Measurements from ENCODE around the gene FAM43B. TPM values are rescaled to one million over a fixed set of nuclear protein-coding genes. Genes with fewer than 3 reads are reported as not detected.

The FAM43B gene
- total RNA-seq, 1 donor, result not detected

DNA sequence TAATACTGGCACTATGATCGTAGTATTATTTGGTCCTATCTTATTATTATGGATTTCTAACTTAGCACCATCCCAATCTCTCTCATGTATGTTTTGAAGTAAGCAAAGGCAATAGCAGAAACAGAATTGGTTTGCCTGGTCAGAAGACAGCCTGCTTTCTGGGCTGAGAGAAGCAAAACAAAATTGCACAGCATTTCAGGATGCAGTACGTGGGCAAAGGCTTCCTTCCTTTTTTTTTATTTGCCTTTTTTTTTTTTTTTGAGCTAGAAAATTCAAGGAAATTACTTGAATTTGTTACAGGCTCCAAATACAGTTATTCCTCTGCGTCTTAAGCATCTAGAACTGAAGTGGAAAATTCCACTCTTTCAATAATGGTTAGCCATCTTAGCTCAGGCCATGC is 45.3 kb downstream of the FAM43B start:
- no peak overlapping the region for H3K4me3 ChIP-seq (ENCODE audit: low read depth, low read length)
- DNase-seq (ENCODE audit: low read depth), result no peak
- TF ChIP-seq, protein P1, sequence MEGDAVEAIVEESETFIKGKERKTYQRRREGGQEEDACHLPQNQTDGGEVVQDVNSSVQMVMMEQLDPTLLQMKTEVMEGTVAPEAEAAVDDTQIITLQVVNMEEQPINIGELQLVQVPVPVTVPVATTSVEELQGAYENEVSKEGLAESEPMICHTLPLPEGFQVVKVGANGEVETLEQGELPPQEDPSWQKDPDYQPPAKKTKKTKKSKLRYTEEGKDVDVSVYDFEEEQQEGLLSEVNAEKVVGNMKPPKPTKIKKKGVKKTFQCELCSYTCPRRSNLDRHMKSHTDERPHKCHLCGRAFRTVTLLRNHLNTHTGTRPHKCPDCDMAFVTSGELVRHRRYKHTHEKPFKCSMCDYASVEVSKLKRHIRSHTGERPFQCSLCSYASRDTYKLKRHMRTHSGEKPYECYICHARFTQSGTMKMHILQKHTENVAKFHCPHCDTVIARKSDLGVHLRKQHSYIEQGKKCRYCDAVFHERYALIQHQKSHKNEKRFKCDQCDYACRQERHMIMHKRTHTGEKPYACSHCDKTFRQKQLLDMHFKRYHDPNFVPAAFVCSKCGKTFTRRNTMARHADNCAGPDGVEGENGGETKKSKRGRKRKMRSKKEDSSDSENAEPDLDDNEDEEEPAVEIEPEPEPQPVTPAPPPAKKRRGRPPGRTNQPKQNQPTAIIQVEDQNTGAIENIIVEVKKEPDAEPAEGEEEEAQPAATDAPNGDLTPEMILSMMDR (IDR thresholded peaks at IDR 0.05; ENCODE audit: insufficient read depth, low read length), result no peak

DNA sequence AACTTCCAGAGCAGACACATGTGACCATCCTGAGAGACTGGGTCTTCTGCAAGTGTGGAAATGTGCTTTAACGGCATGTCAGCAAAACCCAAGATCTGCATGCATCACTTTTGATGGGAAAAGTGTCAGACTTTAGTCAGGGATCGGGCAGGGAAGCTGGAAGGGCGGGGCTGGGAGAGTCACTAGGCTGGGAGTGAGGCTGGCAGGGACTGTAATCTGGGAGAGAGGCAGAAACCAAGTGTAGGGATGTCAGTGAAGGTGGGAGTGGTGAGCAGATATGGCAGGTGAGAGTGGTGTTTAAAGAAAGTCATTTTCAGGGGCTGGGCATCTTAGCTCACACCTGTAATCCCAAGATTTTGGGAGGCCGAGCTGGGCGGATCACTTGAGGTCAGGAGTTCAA is 47.8 kb downstream of the FAM43B start:
- H3K4me3 ChIP-seq (ENCODE audit: low read depth, low read length), result no peak overlapping the region
- TF ChIP-seq, protein P1 (IDR thresholded peaks at IDR 0.05; ENCODE audit: insufficient read depth, low read length), result no peak
- DNase-seq (ENCODE audit: low read depth), result no peak

DNA sequence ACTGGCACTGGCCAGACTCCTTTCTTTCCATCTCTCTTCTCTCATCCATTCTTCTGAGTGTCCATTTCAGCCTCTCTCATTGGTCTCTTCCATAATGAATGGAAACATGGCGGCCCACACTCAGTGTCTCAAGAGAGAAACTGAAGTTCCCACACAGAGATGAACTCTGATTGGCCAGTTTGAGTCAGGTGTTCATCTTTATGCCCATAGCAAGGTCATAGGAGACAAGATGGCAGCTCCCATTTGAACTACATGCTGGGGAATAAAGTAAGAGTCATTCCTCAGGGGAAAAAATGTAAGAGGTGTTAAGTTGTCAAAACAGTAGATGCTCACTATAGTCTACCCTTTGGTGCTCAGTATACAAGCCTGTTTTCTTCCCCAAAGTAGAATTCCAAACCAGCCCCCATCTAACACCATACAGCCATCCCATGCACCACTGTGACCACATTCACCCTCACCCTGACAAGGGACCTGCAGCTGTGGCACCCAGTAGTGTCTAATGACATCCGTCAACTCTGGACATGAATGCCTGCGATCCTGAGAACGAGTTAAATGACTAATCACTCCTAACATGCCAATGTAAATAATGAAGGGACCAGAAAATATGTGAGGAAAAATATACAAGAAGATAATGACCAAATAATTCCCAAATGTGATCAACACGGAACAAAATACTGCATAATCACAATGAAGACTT is 48.9 kb downstream of the FAM43B start:
- peak; percentile 27 for DNase-seq (ENCODE audit: low read depth)
- TF ChIP-seq, protein P1 (IDR thresholded peaks at IDR 0.05; ENCODE audit: insufficient read depth, low read length), result no peak
- no peak overlapping the region for H3K4me3 ChIP-seq (ENCODE audit: low read depth, low read length)

GRCh38 chr1:20602851-20603450 is 50.6 kb downstream of the FAM43B start:
- no peak for DNase-seq (ENCODE audit: low read depth)
- H3K4me3 ChIP-seq (ENCODE audit: low read depth, low read length), result no peak overlapping the region
- TF ChIP-seq, protein P1 (IDR thresholded peaks at IDR 0.05; ENCODE audit: insufficient read depth, low read length), result no peak

DNA sequence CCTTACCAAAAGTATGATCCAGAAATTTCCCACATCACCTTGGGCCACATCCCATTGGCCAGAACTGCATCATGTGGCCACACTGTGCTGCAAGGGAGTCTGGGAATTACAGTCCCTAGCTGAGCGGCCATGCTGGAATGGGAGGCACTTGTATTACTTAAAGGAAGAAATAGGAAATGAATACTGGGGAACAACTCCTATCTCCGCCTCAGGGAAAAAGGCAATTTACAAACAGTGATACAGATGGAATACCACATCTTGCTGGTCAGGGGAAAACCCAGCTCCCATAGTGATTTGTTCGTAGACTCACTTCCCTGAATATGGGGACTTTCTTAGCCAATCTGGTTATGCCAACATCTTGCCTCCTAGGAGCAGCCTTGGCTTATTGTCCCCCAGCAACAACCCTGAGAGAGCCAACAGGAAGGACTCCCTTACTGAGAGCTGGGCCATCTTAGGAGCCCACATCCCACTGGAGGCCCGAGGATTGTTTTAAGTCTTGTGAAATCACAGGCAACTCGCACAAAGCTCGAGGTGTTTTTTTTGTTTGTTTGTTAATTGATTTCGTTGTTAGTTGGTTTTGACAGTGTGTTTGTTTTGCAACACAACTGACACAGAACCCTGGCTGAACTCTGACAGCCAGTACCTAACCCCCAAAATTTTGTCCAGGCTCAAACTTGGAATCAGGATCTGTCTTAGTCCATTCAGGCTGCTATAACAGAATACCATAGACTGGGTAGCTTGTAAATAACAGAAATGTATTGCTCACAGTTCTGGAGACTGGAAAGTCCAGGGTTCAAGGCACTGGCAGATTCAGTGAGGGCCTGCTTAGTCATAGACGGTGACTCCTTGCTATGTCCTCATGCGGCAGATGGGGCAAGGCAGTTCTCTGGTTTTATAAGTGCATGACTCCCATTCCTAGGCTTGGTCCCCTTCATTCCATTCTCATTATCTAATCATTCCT is 51.4 kb downstream of the FAM43B start:
- no peak overlapping the region for H3K4me3 ChIP-seq (ENCODE audit: low read depth, low read length)
- peak; percentile 73 for DNase-seq (ENCODE audit: low read depth)
- TF ChIP-seq, protein P1 (IDR thresholded peaks at IDR 0.05; ENCODE audit: insufficient read depth, low read length), result no peak

Other genes starting within 250 kb of the FAM43B start
- gene CAMK2N1, start 66.4 kb upstream of the FAM43B start, total RNA-seq (ENCODE audit: low replicate concordance), result 5.2 and 28.5 TPM in 2 replicates
- 23.7 and 24.4 TPM in 2 replicates for gene MUL1, start 44.4 kb upstream of the FAM43B start, total RNA-seq (ENCODE audit: low replicate concordance)
- gene CDA, start 36.5 kb downstream of the FAM43B start, total RNA-seq (ENCODE audit: low replicate concordance), result 0.27 TPM in 1 of 2 replicates, not detected in the other
- gene PINK1, start 80.9 kb downstream of the FAM43B start, total RNA-seq (ENCODE audit: low replicate concordance), result 38.1 and 43.0 TPM in 2 replicates
- 54.0 and 183 TPM in 2 replicates for gene DDOST, start 108.8 kb downstream of the FAM43B start, total RNA-seq (ENCODE audit: low replicate concordance)
- gene KIF17, start 165.4 kb downstream of the FAM43B start, total RNA-seq (ENCODE audit: low replicate concordance), result 0.27 and 3.0 TPM in 2 replicates
- gene SH2D5, start 180.1 kb downstream of the FAM43B start, total RNA-seq (ENCODE audit: low replicate concordance), result 1.6 and 3.2 TPM in 2 replicates
- 215 and 395 TPM in 2 replicates for gene HP1BP3, start 234.7 kb downstream of the FAM43B start, total RNA-seq (ENCODE audit: low replicate concordance)

Measured in fibroblast of the aortic adventitia (primary cell).